WERI-Rb-1 (cell line): ENCODE results near the gene VAV3.

Experiments
- DNase-seq: peaks from one replicate; pipeline ENCODE4 v3.0.0-alpha.2; 2020
- H3K27ac ChIP-seq: fragments of 250-450 bp; sonication (Bioruptor Pico); 2 replicates; pipeline ENCODE4 v1.5.1; 2020; ENCODE audit warnings: mild to moderate bottlenecking, moderate library complexity
- H3K27me3 ChIP-seq: fragments of 250-450 bp; sonication (Bioruptor Pico); 2 replicates; pipeline ENCODE4 v1.5.1; 2021; ENCODE audit warnings: mild to moderate bottlenecking, low read depth, moderate library complexity; ENCODE audit not compliant: insufficient read depth, severe bottlenecking
- H3K36me3 ChIP-seq: fragments of 250-450 bp; sonication (Bioruptor Pico); 2 replicates; pipeline ENCODE4 v1.5.1; 2020; ENCODE audit warnings: mild to moderate bottlenecking, moderate library complexity
- H3K4me3 ChIP-seq: 2 replicates; pipeline ENCODE4 v1.5.1; 2011; ENCODE audit warnings: low read depth, mild to moderate bottlenecking, control low read depth, low read length
- H3K9me3 ChIP-seq: fragments of 250-450 bp; sonication (Bioruptor Pico); 2 replicates; pipeline ENCODE4 v1.5.1; 2021; ENCODE audit warnings: mild to moderate bottlenecking, moderate library complexity; ENCODE audit not compliant: severe bottlenecking
- TF ChIP-seq, protein P1 (sequence below): IDR thresholded peaks from 2 replicates; pipeline ENCODE4 v1.5.1; 2011; ENCODE audit warnings: low read depth, mild to moderate bottlenecking, control low read depth, inconsistent platforms, low read length

VAV3 gene

GRCh38 chr1:107678993-107679392, 286.0 kb downstream of the VAV3 start:
- Histone ChIP-seq H3K4me3 (no peak overlapping the region), H3K9me3 (peaks cover 4% of the 10 kb centered on the region), H3K36me3 (no peaks in the 10 kb centered on the region), H3K27me3 (no peaks in the 10 kb centered on the region), H3K27ac (no peak overlapping the region)
- TF ChIP-seq, protein P1, sequence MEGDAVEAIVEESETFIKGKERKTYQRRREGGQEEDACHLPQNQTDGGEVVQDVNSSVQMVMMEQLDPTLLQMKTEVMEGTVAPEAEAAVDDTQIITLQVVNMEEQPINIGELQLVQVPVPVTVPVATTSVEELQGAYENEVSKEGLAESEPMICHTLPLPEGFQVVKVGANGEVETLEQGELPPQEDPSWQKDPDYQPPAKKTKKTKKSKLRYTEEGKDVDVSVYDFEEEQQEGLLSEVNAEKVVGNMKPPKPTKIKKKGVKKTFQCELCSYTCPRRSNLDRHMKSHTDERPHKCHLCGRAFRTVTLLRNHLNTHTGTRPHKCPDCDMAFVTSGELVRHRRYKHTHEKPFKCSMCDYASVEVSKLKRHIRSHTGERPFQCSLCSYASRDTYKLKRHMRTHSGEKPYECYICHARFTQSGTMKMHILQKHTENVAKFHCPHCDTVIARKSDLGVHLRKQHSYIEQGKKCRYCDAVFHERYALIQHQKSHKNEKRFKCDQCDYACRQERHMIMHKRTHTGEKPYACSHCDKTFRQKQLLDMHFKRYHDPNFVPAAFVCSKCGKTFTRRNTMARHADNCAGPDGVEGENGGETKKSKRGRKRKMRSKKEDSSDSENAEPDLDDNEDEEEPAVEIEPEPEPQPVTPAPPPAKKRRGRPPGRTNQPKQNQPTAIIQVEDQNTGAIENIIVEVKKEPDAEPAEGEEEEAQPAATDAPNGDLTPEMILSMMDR = no peak
- DNase-seq = no peak

DNA sequence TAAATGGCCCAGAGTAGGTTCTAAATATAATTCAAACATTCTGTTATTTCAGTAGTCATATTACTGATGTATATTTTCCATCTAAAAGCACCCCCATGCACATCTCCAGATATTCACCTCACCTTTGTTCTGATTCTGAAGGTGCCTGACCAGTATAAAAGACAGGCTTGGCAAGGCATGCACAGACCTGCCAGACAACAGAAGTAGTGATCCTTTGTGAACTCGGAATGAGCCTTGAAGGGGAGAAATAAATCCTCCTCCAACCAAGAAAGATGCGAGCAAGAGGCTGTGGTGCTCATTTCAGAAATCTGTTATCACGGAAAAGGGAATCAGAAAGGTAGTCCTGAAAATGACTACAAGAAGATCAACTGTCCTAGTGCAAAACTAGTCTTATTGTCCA, 287.3 kb downstream of the VAV3 start:
- Histone ChIP-seq H3K9me3 (peaks cover 4% of the 10 kb centered on the region), H3K36me3 (no peaks in the 10 kb centered on the region), H3K27ac (no peak overlapping the region), H3K4me3 (no peak overlapping the region), H3K27me3 (no peaks in the 10 kb centered on the region)
- TF ChIP-seq, protein P1 = no peak
- peak; percentile 16 for DNase-seq

- H3K9me3 ChIP-seq = peaks cover 4% of the 10 kb centered on the region
- DNase-seq = no peak
- no peaks in the 10 kb centered on the region for H3K27me3 ChIP-seq
- H3K27ac ChIP-seq = no peak overlapping the region
- H3K4me3 ChIP-seq = no peak overlapping the region
- H3K36me3 ChIP-seq = no peaks in the 10 kb centered on the region
- TF ChIP-seq, protein P1 = no peak
Measured at GRCh38 chr1:107674486-107674885, 290.5 kb downstream of the VAV3 start.

- Histone ChIP-seq H3K4me3 (no peak overlapping the region), H3K36me3 (no peaks in the 10 kb centered on the region), H3K9me3 (peaks cover 4% of the 10 kb centered on the region), H3K27ac (no peak overlapping the region), H3K27me3 (no peaks in the 10 kb centered on the region)
- no peak for DNase-seq
- TF ChIP-seq, protein P1 = no peak
Measured at GRCh38 chr1:107673006-107673405, 292.0 kb downstream of the VAV3 start.

DNA sequence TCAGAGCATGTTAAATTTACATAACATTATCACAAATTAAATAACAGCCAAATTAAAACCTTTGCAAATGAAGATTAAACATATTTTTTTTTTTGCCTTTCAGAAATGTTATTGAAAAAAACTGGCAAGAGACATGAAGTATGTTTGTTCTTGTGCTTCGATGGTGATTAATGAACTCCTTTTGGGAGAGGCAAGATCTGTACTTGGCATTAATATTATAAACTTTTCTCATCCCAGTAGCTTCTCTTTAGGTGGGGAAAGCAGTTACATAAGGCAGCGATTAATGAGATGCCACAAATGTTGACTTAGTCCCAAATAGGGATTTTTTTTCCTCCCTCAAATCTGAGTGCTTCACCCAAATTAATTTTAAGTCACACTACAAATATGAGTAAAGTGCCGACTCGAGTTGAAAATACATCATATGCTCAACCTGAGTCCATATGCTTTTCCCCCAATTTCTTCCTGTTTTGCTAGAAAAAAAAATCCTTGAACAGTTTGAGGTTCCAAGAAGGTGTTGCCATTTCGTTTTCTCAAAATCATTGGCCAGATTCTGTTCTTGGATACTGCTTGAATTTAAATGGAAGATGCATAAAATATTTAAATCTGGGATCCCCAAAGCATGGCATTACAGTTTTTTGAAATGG, 294.5 kb downstream of the VAV3 start:
- H3K4me3 ChIP-seq = no peak overlapping the region
- no peak overlapping the region for H3K27ac ChIP-seq
- no peaks in the 10 kb centered on the region for H3K27me3 ChIP-seq
- TF ChIP-seq, protein P1 = no peak
- no peak for DNase-seq
- no peaks in the 10 kb centered on the region for H3K36me3 ChIP-seq
- H3K9me3 ChIP-seq = peaks cover 4% of the 10 kb centered on the region

DNA sequence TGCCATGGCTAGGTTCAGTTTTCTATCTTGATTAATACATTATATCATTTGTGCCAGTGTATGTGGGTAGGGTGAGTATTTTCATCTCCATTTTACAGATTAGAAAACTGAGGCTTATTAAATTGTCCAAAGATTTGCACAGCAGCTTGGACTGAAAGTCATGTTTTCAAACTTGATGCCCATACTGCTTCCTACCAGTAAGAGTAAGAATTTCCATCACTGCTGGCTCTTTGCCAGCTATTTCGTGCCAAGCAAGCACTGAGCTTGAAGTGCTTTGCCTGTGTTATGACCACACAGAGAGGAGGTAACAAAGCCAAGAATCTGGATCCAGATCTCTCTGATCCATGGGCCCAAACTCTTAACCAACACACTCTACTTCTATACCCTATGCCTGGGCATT, 295.0 kb downstream of the VAV3 start:
- no peak overlapping the region for H3K27ac ChIP-seq
- TF ChIP-seq, protein P1 = no peak
- no peak for DNase-seq
- H3K9me3 ChIP-seq = peaks cover 4% of the 10 kb centered on the region
- H3K4me3 ChIP-seq = no peak overlapping the region
- no peaks in the 10 kb centered on the region for H3K27me3 ChIP-seq
- H3K36me3 ChIP-seq = no peaks in the 10 kb centered on the region
